Measurements from ENCODE around the gene PTPRR.

Gene PTPRR

DNA sequence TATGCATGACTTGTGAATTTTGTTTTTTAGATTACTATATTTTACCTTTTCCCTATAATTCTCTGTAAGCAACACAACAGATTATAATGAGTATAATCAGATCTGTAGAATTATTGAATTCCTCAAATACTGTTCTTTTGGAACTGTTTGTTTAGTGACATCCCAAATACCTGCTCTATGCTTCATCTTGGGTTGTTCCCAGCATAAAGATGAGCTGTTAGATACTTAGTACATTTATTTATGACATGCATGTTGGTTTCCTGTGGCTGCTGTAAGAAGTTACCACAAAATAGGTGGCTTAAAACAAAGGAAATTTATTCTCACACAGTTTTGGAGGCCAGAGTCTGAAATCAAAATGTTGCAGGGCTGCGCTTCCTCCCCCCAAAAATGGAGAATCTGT lies 78.4 kb downstream of the PTPRR start:
- Mint-ChIP-seq H3K36me3 (ENCODE audit: low read depth) (no peaks in the 10 kb centered on the region), H3K4me1 (ENCODE audit: low read depth) (no peaks in the 10 kb centered on the region), H3K27ac (no peak overlapping the region), H3K9me3 (no peaks in the 10 kb centered on the region), H3K27me3 (ENCODE audit: low read depth) (no peaks in the 10 kb centered on the region), H3K4me3 (no peak overlapping the region)
- DNase-seq (ENCODE audit: low spot score), result no peak

DNA sequence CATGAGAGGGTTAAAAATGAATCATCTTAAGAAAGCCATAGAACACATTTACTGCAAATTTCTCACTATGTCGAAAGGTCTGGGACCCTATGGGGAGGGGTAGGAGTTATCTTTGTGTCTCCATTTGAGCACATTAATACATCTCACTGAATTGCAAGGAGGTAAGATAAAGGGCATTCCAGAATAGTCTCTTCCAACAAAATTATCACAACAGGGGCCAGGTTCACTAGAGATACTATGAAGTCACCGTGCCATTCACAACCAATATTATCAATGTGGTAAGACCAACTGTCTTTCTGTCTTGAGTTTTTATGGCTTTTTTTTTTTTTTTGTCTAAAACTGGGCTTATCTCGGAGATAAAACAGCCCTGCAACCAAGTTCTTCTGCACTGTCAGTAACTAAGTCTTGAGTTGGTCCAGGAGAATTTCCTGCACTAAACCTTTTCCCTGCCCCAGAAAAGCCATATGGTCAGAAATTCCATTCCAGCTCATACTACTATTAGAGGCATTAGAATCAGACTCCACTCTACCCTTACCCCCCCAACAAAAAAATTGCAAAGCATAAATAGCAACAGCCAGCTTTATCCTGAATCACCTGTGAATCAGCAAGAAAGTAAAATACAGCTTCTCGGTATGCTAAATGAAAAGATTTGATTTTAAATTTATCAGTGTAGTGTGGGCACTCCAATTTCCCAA lies 79.7 kb downstream of the PTPRR start:
- no peaks in the 10 kb centered on the region for H3K9me3 Mint-ChIP-seq

DNA sequence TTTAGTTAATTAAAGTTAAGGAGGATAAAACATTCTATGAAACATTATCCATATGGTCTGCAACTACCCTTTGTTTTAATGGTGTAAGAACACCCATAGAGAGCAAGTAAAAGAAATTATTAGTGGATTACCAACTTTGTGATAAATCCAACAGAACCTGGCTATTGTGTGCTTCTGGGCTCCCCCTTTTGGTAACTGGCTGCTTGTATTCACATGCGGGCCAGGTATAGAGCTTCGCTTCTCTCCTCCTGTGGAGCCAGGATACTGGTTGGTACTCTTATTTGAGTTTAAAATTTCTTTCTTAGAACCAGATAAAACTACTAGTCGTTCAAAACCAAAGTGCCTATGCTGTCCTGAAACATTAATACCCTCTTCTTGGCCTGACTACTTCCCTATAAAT lies 81.0 kb downstream of the PTPRR start:
- H3K4me1 Mint-ChIP-seq (ENCODE audit: low read depth), result no peaks in the 10 kb centered on the region

More for the DNA sequence above, 79.7 kb downstream of the PTPRR start:
- no peak overlapping the region for H3K4me3 Mint-ChIP-seq
- H3K27me3 Mint-ChIP-seq (ENCODE audit: low read depth), result no peaks in the 10 kb centered on the region
- no peak overlapping the region for H3K27ac Mint-ChIP-seq
- no peak for DNase-seq (ENCODE audit: low spot score)
- no peaks in the 10 kb centered on the region for H3K36me3 Mint-ChIP-seq (ENCODE audit: low read depth)
- no peaks in the 10 kb centered on the region for H3K4me1 Mint-ChIP-seq (ENCODE audit: low read depth)

DNA sequence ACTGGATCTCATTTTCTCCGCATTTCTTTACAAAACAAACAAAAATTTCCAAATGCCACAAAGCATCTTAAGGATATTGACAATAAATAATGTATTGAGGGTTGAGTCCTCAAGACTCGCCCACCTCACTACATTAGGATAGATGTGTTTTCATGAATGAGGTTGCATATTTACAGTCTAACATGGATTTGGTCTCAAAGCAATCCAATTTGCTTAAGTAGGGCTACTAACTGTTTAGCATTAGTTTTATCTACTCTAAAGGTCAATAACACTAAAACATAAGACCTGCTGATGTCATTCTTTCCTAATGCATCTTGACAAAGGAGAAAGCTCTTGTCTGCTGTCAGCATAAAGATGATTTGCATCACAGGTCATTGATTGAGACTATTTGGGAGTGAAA lies 82.4 kb downstream of the PTPRR start:
- Mint-ChIP-seq H3K36me3 (ENCODE audit: low read depth) (no peaks in the 10 kb centered on the region), H3K27me3 (ENCODE audit: low read depth) (no peaks in the 10 kb centered on the region), H3K4me1 (ENCODE audit: low read depth) (no peaks in the 10 kb centered on the region), H3K27ac (no peak overlapping the region), H3K9me3 (no peaks in the 10 kb centered on the region), H3K4me3 (no peak overlapping the region)
- DNase-seq (ENCODE audit: low spot score), result no peak

More for the DNA sequence above, 81.0 kb downstream of the PTPRR start:
- Mint-ChIP-seq H3K27ac (no peak overlapping the region), H3K4me3 (no peak overlapping the region), H3K9me3 (no peaks in the 10 kb centered on the region), H3K27me3 (ENCODE audit: low read depth) (no peaks in the 10 kb centered on the region), H3K36me3 (ENCODE audit: low read depth) (no peaks in the 10 kb centered on the region)
- no peak for DNase-seq (ENCODE audit: low spot score)

DNA sequence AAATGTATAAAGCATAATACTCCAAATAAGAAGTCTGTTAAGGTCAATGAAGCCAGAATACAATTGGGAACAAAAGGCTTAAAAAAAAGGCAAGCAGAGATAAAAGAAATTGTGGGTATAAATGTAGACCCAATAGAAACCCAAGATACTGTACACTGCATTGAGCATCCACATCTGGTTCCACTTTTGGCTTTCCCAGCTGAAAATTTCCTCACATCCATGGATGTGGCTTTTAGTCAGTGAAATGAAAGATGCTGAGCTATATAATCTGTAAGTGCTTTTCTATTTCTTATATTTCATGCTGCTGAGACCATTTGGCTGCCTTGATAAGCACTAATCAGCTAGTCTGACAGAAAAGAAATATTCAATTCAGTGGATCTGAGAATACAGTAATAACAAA lies 83.5 kb downstream of the PTPRR start:
- DNase-seq (ENCODE audit: low spot score), result no peak
- Mint-ChIP-seq H3K27me3 (ENCODE audit: low read depth) (no peaks in the 10 kb centered on the region), H3K36me3 (ENCODE audit: low read depth) (no peaks in the 10 kb centered on the region), H3K27ac (no peak overlapping the region), H3K4me1 (ENCODE audit: low read depth) (no peaks in the 10 kb centered on the region), H3K4me3 (no peak overlapping the region), H3K9me3 (no peaks in the 10 kb centered on the region)

DNA sequence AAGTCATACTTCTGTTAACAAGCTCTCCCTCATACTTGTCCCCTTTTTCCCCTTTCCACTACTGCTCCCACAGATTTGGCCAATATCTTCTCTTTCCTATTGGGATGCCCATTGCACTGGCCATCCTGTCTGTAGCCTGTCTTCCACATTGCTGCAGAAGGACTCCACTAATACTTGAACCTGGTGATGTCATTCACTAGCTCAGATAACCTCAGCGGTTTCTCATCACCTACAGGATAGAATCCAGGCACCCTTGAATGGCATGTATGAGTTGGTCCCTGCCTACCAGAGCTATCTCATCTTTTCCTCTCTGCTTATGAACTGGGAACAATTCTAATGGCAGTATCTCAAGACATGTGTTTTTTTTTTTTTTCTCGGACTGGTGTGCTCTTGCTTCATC lies 84.6 kb downstream of the PTPRR start:
- Mint-ChIP-seq H3K27ac (no peak overlapping the region), H3K4me1 (ENCODE audit: low read depth) (no peaks in the 10 kb centered on the region), H3K9me3 (no peaks in the 10 kb centered on the region), H3K36me3 (ENCODE audit: low read depth) (no peaks in the 10 kb centered on the region), H3K27me3 (ENCODE audit: low read depth) (no peaks in the 10 kb centered on the region), H3K4me3 (no peak overlapping the region)
- DNase-seq (ENCODE audit: low spot score), result no peak

DNA sequence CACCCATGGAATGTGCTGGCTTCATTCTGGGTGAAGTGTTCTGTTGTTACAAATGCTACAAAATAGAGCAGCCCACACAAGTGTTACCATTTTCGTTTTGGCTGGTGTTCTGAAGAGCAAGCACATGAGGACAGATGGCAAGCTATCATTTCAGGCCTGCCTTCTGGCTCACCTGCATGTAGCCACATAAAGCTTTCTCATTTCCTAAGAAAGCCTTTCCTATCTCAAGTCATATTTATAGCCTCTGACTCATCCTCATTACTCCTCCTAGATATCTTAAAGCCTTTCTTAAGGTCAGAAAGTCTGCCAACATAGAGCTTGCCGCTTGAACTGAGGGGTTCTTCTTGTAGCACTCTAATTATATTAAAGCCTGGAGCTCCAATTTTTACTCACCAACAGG lies 89.0 kb downstream of the PTPRR start:
- no peaks in the 10 kb centered on the region for H3K36me3 Mint-ChIP-seq (ENCODE audit: low read depth)
- H3K27me3 Mint-ChIP-seq (ENCODE audit: low read depth), result no peaks in the 10 kb centered on the region
- no peak for DNase-seq (ENCODE audit: low spot score)

DNA sequence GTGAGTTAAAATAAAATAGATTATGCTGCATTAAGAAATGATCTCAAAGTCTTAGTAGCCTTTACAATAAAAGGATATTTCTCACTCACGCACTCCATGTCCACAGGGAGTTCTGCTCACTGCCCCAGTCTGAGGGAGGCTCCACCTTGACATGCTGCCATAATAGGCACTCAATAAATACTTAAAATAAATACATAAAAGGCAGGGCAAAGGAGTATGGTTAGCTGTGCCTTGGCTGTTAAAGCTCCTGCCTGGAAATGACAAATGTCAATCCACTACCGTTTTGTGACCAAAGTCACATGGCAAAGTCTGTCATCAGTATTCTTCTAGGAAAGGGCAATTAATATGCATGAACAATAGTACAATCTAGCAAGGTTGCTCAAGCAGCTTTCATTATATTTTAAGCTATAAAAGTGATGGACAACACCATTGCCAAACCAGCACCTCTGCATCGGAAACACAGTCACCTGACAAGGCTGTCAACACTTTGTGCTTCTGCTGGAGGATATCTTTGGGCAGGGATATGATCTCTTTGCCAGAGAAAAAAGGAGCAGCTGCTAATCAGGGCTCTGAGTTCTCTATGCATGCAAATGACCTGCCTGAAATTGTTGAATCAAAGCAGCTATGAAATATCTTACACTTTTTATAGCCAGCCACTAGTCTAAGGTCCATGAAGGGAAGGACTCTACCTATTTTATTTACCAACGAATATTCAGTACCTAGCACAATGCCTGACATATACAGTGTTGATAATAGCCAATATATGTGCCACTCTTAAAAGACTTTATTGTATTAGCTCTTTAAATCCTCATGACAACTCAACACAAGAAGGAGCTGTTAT lies 90.1 kb downstream of the PTPRR start:
- Mint-ChIP-seq H3K27ac (no peak overlapping the region), H3K4me1 (ENCODE audit: low read depth) (no peaks in the 10 kb centered on the region), H3K36me3 (ENCODE audit: low read depth) (no peaks in the 10 kb centered on the region), H3K4me3 (no peak overlapping the region), H3K9me3 (no peaks in the 10 kb centered on the region), H3K27me3 (ENCODE audit: low read depth) (no peaks in the 10 kb centered on the region)
- no peak for DNase-seq (ENCODE audit: low spot score)

More for the DNA sequence above, 89.0 kb downstream of the PTPRR start:
- Mint-ChIP-seq H3K9me3 (no peaks in the 10 kb centered on the region), H3K4me1 (ENCODE audit: low read depth) (no peaks in the 10 kb centered on the region), H3K4me3 (no peak overlapping the region), H3K27ac (no peak overlapping the region)

DNA sequence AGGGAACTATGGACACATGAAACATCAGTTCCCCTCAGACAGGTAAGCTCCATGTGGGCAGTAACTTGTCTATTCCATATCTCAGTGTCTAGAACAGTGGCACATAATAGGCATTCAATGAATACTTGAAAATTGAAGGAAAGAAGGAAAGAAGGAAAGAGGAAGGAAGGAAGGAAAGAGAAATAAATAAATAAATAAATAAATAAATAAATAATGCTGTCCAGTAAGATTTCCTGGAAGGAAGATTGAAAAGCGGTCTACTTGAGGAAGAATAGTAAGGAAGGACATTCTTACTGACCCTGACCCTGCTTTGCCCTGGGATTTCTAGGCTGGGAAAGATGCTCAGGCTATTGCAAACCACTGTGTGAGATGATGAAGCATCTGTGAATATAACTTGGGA lies 91.5 kb downstream of the PTPRR start:
- Mint-ChIP-seq H3K27me3 (ENCODE audit: low read depth) (no peaks in the 10 kb centered on the region), H3K4me3 (no peak overlapping the region), H3K27ac (no peak overlapping the region), H3K9me3 (no peaks in the 10 kb centered on the region), H3K36me3 (ENCODE audit: low read depth) (no peaks in the 10 kb centered on the region), H3K4me1 (ENCODE audit: low read depth) (no peaks in the 10 kb centered on the region)
- DNase-seq (ENCODE audit: low spot score), result no peak

DNA sequence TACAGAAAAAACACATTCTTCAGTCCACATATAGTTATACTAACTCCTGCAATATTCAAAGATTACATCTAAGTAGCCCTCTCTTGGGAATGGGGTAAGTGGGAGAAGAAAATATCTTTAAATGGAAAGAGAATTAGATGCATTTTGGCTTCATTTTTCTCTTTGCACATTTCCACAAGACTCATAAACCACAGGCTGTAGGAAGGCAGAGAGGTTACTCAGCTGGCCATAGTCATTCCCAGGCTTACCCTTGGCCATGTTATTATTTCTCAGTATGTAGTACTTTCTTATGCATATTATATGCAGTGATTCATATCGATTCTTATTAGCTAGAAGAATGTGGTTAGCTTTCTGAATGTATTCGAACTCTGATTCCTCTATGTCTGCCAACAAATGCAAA lies 92.2 kb downstream of the PTPRR start:
- Mint-ChIP-seq H3K27me3 (ENCODE audit: low read depth) (no peaks in the 10 kb centered on the region), H3K4me3 (no peak overlapping the region), H3K9me3 (no peaks in the 10 kb centered on the region), H3K27ac (no peak overlapping the region), H3K36me3 (ENCODE audit: low read depth) (no peaks in the 10 kb centered on the region), H3K4me1 (ENCODE audit: low read depth) (no peaks in the 10 kb centered on the region)
- DNase-seq (ENCODE audit: low spot score), result no peak

DNA sequence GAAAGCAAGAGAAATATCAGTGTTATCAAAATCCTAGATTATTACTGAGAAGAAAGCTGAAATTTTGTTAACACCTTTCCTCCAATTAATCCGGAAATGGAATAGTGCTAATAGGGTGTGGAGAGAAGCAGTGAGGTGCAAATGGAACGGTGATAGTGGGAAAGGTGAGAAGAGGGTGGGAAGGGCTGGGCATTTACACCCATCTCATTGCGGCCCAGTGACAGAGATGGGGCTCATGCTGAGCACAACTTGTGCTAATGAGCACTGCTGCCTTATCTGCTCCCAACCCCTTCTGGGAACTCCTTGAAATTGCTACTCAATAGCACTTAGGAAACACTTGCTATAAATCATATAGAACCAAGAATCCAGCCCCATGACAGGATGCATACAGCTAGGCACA lies 94.4 kb downstream of the PTPRR start:
- no peak overlapping the region for H3K4me3 Mint-ChIP-seq
- H3K27me3 Mint-ChIP-seq (ENCODE audit: low read depth), result no peaks in the 10 kb centered on the region
- no peaks in the 10 kb centered on the region for H3K4me1 Mint-ChIP-seq (ENCODE audit: low read depth)
- H3K36me3 Mint-ChIP-seq (ENCODE audit: low read depth), result no peaks in the 10 kb centered on the region
- no peak for DNase-seq (ENCODE audit: low spot score)
- no peaks in the 10 kb centered on the region for H3K9me3 Mint-ChIP-seq
- H3K27ac Mint-ChIP-seq, result no peak overlapping the region

DNA sequence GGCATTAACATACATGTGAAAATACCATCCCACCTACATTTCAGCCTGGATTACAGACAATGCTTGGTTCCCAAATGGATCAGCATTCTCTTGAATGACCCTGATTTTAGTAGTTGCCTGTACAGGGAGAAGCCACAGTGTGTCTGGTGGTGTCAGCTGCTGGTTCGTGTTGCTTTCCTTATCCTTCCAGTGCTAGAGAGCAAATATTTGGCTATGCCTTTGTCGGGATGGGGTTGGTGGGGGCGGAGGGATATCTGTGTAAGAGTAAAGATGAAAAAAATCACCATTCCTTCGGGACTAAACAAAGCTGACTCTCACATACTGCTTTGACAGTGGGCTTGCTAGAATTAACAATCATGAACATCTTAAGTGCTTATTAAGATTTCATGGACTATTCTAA lies 96.0 kb downstream of the PTPRR start:
- no peaks in the 10 kb centered on the region for H3K4me1 Mint-ChIP-seq (ENCODE audit: low read depth)
- no peak overlapping the region for H3K4me3 Mint-ChIP-seq
- no peaks in the 10 kb centered on the region for H3K27me3 Mint-ChIP-seq (ENCODE audit: low read depth)
- no peaks in the 10 kb centered on the region for H3K9me3 Mint-ChIP-seq
- no peaks in the 10 kb centered on the region for H3K36me3 Mint-ChIP-seq (ENCODE audit: low read depth)
- H3K27ac Mint-ChIP-seq, result no peak overlapping the region
- no peak for DNase-seq (ENCODE audit: low spot score)

DNA sequence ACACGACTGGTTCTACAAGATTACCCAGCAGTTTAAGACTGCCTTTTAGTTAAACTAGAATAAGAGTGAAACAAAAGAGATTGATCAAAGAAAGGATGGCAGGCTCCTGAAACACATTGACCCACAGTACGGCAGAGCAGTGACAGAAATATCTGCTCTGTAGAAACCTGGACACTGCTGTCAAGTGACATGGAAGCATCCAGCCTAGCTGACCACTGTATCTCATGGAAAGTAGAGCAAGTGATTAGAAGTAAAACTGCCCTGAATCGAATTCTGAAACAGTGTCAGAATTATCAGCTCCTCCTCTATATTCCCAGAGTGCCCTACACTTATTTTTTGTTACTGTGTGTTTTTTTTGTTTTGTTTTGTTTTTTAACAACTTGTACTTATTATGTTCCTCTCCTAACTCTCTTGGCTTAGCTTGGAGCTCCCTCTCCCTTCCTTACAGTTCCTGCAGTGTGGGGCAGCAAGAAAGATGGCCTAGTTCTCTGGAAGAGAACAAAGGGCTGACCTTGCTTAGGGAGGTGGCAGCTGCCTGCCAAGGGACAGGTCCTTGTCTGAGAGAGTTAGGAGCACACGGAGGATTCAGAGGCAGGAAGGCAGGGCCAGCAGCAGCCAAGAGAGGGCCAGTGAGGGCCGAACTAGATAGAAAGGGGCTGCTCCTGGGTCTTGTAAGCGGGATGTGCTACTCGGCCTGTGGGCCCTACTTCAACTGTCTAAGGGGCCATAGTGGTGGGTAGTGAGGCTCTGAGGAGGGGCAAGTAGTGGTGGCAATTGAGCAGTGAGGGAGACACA lies 97.2 kb downstream of the PTPRR start:
- no peaks in the 10 kb centered on the region for H3K4me1 Mint-ChIP-seq (ENCODE audit: low read depth)
- H3K4me3 Mint-ChIP-seq, result no peak overlapping the region
- no peak overlapping the region for H3K27ac Mint-ChIP-seq
- H3K27me3 Mint-ChIP-seq (ENCODE audit: low read depth), result no peaks in the 10 kb centered on the region
- no peak for DNase-seq (ENCODE audit: low spot score)
- no peaks in the 10 kb centered on the region for H3K36me3 Mint-ChIP-seq (ENCODE audit: low read depth)
- no peaks in the 10 kb centered on the region for H3K9me3 Mint-ChIP-seq

DNA sequence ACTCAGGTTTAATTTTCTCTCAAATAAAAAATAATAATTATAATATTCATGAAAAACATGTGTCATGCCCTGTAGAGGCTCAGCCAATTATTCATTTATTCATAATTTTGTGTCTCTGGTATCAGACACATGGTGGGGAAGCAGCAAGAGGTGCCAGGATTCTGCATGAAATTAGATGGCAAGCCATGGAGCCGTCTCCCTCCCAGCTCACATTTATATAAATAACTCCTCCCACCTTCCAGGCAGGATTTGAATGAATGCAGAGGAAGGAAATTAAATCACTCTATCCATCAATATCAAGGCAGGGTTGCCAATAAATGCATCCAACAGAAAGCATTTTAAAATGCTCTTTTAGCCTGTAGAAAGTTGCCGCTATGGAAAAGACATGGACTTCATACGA lies 98.1 kb downstream of the PTPRR start:
- no peak overlapping the region for H3K4me3 Mint-ChIP-seq
- no peaks in the 10 kb centered on the region for H3K36me3 Mint-ChIP-seq (ENCODE audit: low read depth)
- no peaks in the 10 kb centered on the region for H3K4me1 Mint-ChIP-seq (ENCODE audit: low read depth)
- no peak for DNase-seq (ENCODE audit: low spot score)
- no peaks in the 10 kb centered on the region for H3K27me3 Mint-ChIP-seq (ENCODE audit: low read depth)
- H3K9me3 Mint-ChIP-seq, result no peaks in the 10 kb centered on the region
- no peak overlapping the region for H3K27ac Mint-ChIP-seq

All from T-helper 2 cell treated with Interferon-gamma antibody and Interleukin-4, amounts not matched to agents 5 μg/mL and 100 μg/mL, for 36 hours (primary cell).